HEK293T (cell line): ENCODE measurements around the gene RPS19BP1.

Experiments used
- CTCF ChIA-PET: fragments of 350-600 bp; formaldehyde crosslinking; extraction: SDS; loops from one replicate; lab custom pipeline; 2021; ENCODE audit warnings: antibody characterized with exemption, inconsistent platforms; lab: Yijun Ruan, JAX
- POLR2A ChIA-PET: fragments of 350-600 bp; formaldehyde crosslinking; extraction: SDS; loops from one replicate; lab custom pipeline; 2020; ENCODE audit warnings: antibody characterized with exemption, inconsistent platforms; lab: Yijun Ruan, JAX
- DNase-seq: peaks from one replicate; pipeline ENCODE4 v3.0.0; 2012; ENCODE audit warnings: mixed read lengths; ENCODE audit errors: extremely low spot score
- ARNT ChIP-seq: fragments of 450-650 bp; IDR thresholded peaks from 2 replicates; pipeline ENCODE4 v1.6.1; 2017; ENCODE audit warnings: mild to moderate bottlenecking
- BHLHE40 ChIP-seq: fragments of 450-650 bp; IDR thresholded peaks from 2 replicates; pipeline ENCODE4 v1.6.1; 2016; ENCODE audit warnings: mild to moderate bottlenecking, moderate library complexity, borderline replicate concordance
- CTBP1 ChIP-seq: fragments of 450-650 bp; IDR thresholded peaks from 2 replicates; pipeline ENCODE4 v1.6.1; 2016; ENCODE audit warnings: borderline replicate concordance
- ELF4 ChIP-seq: fragments of 450-650 bp; IDR thresholded peaks from 2 replicates; pipeline ENCODE4 v1.6.1; 2017; ENCODE audit warnings: antibody characterized with exemption
- FOXA1 ChIP-seq: fragments of 450-650 bp; IDR thresholded peaks from 2 replicates; pipeline ENCODE4 v1.6.1; 2016; ENCODE audit warnings: mild to moderate bottlenecking
- FOXK2 ChIP-seq: fragments of 450-650 bp; IDR thresholded peaks from 2 replicates; pipeline ENCODE4 v1.6.1; 2016; ENCODE audit warnings: mild to moderate bottlenecking
- FOXM1 ChIP-seq: fragments of 450-650 bp; IDR thresholded peaks from 2 replicates; pipeline ENCODE4 v1.6.1; 2017; ENCODE audit warnings: mild to moderate bottlenecking, borderline replicate concordance
- HDGF ChIP-seq: fragments of 450-650 bp; IDR thresholded peaks from 2 replicates; pipeline ENCODE4 v1.6.1; 2017; ENCODE audit warnings: antibody characterized with exemption, borderline replicate concordance
- L3MBTL2 ChIP-seq: fragments of 450-650 bp; conservative IDR thresholded peaks from 2 replicates; pipeline ENCODE4 v1.6.1; 2016; ENCODE audit warnings: mild to moderate bottlenecking
- LEF1 ChIP-seq: fragments of 450-650 bp; IDR thresholded peaks from 2 replicates; pipeline ENCODE4 v1.6.1; 2017; ENCODE audit warnings: mild to moderate bottlenecking, borderline replicate concordance
- NFRKB ChIP-seq: fragments of 450-650 bp; IDR thresholded peaks from 2 replicates; pipeline ENCODE4 v1.6.1; 2016; ENCODE audit warnings: mild to moderate bottlenecking, moderate library complexity
- SP1 ChIP-seq: fragments of 450-650 bp; IDR thresholded peaks from 2 replicates; pipeline ENCODE4 v1.6.1; 2017
- SUZ12 ChIP-seq: fragments of 450-650 bp; IDR thresholded peaks from 2 replicates; pipeline ENCODE4 v1.6.1; 2016; ENCODE audit warnings: mild to moderate bottlenecking
- TARDBP ChIP-seq: fragments of 450-650 bp; IDR thresholded peaks from 2 replicates; pipeline ENCODE4 v1.6.1; 2016
- ZNF384 ChIP-seq: fragments of 450-650 bp; IDR thresholded peaks from 2 replicates; pipeline ENCODE4 v1.6.1; 2016
- TF ChIP-seq, protein P1 (sequence below): fragments of 450-650 bp; IDR thresholded peaks from 2 replicates; pipeline ENCODE4 v1.6.1; 2016

Gene RPS19BP1

DNA sequence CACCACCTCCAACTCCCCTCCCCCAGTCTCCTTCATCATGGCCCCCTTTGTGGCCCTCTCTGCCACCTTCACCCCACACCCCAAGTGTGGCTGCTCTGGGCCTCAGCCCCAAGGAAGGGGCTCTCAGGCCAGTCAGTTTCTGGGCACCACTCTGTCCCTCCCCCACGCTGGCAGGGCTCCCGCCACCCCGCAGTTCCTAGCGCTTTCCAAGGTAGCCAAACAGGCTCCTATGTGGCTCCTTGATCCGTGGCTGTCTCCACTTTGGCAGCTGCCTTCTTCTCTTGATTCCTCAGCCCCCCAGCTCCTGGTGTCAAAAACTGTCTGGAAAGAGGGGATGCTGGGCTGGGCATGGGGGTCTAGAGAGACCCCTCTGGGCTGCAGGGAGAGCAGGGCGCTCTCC is 27.6 kb upstream of the RPS19BP1 start:
- TF ChIP-seq BHLHE40 (no peak), LEF1 (no peak), FOXK2 (no peak), FOXM1 (no peak)

DNA sequence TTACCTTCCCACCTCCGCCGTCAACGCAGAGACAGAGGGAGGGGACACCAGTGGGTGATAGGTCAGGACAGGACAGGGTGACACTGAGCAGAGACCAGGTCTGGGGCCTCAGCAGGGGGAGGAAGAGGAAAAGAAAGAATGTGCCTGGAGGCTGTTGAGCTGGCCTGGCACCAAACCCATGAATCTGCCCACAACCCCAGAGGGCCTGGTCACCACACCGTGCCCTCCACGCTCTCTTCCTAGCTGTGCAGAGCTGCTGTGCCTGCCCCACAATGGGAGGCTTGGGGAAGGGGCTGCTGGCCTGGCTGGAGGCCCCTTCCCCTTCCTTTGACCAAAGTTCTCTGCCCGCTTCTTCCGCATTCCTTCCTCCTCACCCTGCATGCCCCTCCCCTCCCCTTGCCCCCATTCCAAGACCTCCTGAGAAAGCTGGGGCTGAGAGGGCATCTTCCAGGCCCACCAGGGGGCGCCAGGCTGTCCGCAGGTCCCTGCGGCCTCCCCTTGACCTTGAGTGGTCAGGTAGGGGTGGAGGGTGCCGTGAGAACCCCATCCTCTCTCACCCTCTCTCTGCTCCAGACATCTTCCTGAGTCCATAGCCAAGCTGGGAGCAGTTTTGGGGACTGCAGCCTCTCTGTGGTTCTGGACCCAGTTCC is 27.0 kb upstream of the RPS19BP1 start:
- ChIA-PET POLR2A (interaction anchor here (1.0 kb wide), 1 partner anchor 40 kb away, joined by 3 read pairs; the partner anchor contains the start of gene ATF4), CTCF (interaction anchor here (0.6 to 1.5 kb wide), 5 partner anchors 9 to 191 kb away, joined by 3 to 5 read pairs (median 3); no protein-coding TSS in a partner anchor)
- DNase-seq, result peak; percentile 51
- TF ChIP-seq NFRKB (no peak), SUZ12 (no peak), ELF4 (no peak), FOXK2 (no peak), SP1 (no peak), HDGF (no peak), L3MBTL2 (no peak), CTBP1 (no peak)
- TF ChIP-seq, protein P1, sequence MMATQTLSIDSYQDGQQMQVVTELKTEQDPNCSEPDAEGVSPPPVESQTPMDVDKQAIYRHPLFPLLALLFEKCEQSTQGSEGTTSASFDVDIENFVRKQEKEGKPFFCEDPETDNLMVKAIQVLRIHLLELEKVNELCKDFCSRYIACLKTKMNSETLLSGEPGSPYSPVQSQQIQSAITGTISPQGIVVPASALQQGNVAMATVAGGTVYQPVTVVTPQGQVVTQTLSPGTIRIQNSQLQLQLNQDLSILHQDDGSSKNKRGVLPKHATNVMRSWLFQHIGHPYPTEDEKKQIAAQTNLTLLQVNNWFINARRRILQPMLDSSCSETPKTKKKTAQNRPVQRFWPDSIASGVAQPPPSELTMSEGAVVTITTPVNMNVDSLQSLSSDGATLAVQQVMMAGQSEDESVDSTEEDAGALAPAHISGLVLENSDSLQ, result no peak

More for the DNA sequence above, 27.6 kb upstream of the RPS19BP1 start:
- POLR2A ChIA-PET, result interaction anchor here (1.0 kb wide), 1 partner anchor 40 kb away, joined by 3 read pairs; the partner anchor contains the start of gene ATF4
- CTCF ChIA-PET, result interaction anchor here (0.6 to 1.5 kb wide), 5 partner anchors 10 to 190 kb away, joined by 3 to 5 read pairs (median 3); no protein-coding TSS in a partner anchor
- no peak for DNase-seq

DNA sequence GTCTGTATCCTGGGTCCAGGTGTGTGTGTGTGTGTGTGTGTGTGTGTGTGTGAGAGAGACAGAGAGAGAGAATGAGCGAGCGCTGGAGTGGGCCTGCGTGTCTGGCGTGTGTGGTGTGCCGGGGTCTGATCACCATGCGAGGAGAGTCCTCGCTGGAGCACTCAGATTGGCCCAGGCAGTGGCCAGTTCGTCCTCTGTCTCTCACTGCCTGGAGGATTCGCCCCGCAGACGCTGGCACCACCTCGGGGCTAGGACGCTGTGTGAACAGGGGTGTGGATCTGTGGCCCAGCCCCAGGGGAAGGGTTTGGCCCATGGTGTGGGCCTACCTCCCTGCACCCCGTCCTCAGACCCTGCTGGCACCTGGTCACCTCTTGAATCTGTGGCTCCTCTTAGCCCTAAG is 26.4 kb upstream of the RPS19BP1 start:
- DNase-seq, result no peak
- ChIA-PET POLR2A (no interaction called here), CTCF (interaction anchor here (0.6 to 1.2 kb wide), 5 partner anchors 9 to 478 kb away, joined by 3 read pairs; no protein-coding TSS in a partner anchor)
- TF ChIP-seq FOXK2, result no peak
- TF ChIP-seq HDGF, result no peak
- TF ChIP-seq L3MBTL2, result no peak
- no peak for TF ChIP-seq TARDBP
- TF ChIP-seq SP1, result no peak

DNA sequence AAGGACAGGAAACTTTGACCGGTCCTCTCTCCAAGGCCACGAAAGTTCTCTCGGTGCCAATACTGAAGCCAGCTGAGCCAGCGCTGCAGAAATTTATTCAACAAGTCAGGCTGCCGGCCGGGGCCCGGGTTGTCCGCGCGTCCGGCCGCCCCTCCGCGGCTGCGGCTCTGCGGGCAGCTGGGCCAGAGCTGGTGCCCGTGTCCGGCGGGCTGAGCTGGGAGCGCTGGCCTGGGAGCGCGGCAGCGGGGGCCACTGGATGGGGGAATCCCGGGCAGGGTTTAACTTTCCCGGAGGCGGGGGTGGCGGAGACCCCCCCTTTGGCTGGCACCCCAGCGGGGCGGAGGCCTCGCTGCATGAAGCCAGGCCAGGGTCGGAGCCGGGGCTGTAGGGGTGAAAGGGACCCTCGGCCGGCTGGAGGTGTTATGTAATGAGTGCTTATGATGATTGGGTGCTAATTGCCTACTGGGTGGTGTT is 25.7 kb upstream of the RPS19BP1 start:
- ChIA-PET CTCF (interaction anchor here (0.6 to 1.0 kb wide), 3 partner anchors 8 to 478 kb away, joined by 3 read pairs; no protein-coding TSS in a partner anchor), POLR2A (no interaction called here)
- DNase-seq, result no peak
- no peak for TF ChIP-seq FOXM1
- no peak for TF ChIP-seq SUZ12
- TF ChIP-seq FOXK2, result no peak
- TF ChIP-seq LEF1, result no peak
- no peak for TF ChIP-seq BHLHE40
- no peak for TF ChIP-seq TARDBP

DNA sequence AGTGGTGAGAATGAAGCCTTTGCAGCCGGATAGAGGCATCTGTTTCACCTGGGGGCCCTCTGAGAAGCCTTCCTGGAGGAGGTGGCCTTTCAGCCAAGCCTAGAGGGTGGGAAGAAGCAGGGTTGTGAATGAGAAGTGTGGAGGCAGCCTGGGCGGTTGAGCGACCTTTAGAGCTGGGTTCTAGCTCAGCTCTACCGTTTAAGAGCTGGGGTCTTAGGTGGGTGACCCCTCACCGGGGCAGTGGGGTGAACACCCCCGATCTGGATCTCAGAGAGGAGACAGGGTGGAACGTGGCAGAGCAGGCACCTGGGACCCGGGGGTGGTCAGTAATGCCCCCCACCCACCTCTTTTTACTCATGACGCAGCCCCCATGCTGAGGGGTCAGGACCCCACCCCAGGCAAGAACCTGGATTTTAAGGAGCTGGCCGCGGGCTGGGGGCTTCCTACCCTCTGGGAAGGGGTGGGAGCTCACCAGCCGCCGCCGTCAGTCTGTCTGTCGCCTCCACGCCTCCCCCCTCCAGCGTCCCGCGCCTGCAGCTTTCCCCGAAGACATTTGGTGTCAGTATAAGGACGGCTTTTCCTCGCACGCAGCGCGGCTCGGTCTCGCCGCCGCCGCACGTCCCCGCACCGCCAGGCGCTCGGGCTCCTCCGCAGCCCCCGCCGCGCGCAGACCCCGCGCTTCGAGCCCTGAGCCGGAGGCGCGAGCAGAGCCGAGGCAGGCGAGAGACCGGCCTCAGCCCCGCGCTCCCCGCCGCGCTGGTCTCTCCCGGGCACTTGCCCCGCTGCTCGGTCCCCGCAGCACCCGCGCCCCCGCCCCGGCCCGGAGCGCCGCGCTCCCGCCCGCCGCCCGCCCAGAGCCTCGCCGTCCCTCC is 24.7 kb upstream of the RPS19BP1 start:
- TF ChIP-seq SUZ12 (no peak), FOXA1 (no peak), ARNT (no peak), FOXM1 (0 out of 2 replicates have a peak, but pooled peaks have one; percentile 16), L3MBTL2 (no peak)
- TF ChIP-seq, protein P1, result no peak
- peak; percentile 66 for DNase-seq
- POLR2A ChIA-PET, result interaction anchor here (0.8 kb wide), 1 partner anchor 486 kb away, joined by 3 read pairs; no protein-coding TSS in a partner anchor
- CTCF ChIA-PET, result interaction anchor here (1.1 to 1.2 kb wide), 2 partner anchors 467 to 480 kb away, joined by 8 read pairs; no protein-coding TSS in a partner anchor

DNA sequence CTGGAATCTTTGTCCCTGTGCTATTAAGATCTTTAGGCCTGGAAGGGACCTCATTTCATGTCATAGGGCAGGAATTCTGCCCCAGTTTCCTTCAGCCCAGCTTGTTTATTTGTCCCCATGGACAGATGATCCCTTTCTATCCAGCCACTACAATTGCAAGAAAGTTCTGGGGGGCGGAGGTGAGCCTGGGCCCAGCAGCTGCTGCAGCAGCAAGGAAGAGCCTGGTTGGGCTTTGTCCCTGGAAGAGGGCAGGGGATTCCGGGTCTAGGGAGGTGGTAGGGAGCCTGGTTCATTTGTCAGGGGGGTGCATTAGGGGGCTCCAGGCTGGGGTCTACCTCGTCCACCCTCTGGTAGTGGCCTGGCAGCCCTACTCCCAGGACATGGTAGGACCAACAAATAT is 21.6 kb upstream of the RPS19BP1 start:
- no peak for TF ChIP-seq SUZ12
- TF ChIP-seq NFRKB, result no peak
- TF ChIP-seq FOXM1, result no peak
- no peak for TF ChIP-seq ZNF384
- TF ChIP-seq LEF1, result no peak
- no peak for TF ChIP-seq L3MBTL2
- no peak for TF ChIP-seq BHLHE40
- no peak for TF ChIP-seq FOXK2
- TF ChIP-seq CTBP1, result no peak
- no peak for TF ChIP-seq ELF4
- TF ChIP-seq, protein P1, result no peak
- TF ChIP-seq SP1, result no peak
- no peak for TF ChIP-seq TARDBP
- no peak for TF ChIP-seq FOXA1
- no peak for TF ChIP-seq HDGF
- TF ChIP-seq ARNT, result no peak
- no peak for DNase-seq
- ChIA-PET POLR2A (no interaction called here), CTCF (no interaction called here)
